ENCODE measurements around the gene FGD2.

DNA sequence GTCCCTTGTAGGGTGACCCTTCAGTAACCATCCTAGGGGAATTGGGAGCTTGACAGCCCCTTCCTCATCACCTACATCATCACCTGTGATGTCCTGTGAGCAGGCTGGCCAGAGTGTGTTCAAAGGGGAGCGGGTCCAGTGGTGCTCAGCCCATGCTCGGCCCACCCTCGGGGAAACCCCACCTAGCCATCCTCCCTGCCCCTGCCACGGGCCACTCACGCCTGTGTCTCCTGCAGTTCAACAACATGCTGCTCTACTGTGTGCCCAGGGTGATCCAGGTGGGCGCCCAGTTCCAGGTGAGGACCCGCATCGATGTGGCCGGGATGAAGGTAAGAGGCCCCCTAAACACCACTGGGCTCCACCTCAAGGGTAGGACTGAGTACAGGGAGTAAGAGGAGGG is 10.1 kb downstream of the FGD2 start:
- TF ChIP-seq ZNF239 (tag by site-specific recombination; IDR thresholded peaks at IDR 0.05) = no peak
- TF ChIP-seq ZNF561 (tag by site-specific recombination; IDR thresholded peaks at IDR 0.05; ENCODE audit: borderline replicate concordance) = no peak

All from HEK293 (cell line).